AG04449 (cell line): ENCODE measurements around the gene DNAJB9.

Experiments used
- CTCF ChIA-PET: fragments of 350-600 bp; formaldehyde crosslinking; extraction: SDS; loops from one replicate; lab custom pipeline; 2021; ENCODE audit warnings: antibody characterized with exemption; lab: Yijun Ruan, JAX
- POLR2A ChIA-PET: fragments of 400-600, 350-600 bp; formaldehyde crosslinking; extraction: SDS; loops from one replicate; lab custom pipeline; 2020; ENCODE audit warnings: antibody characterized with exemption, inconsistent platforms; lab: Yijun Ruan, JAX
- DNase-seq: peaks from one replicate; pipeline ENCODE4 v3.0.0-alpha.2; 2010; ENCODE audit warnings: low read depth, low spot score
- H3K4me3 ChIP-seq: 2 replicates; pipeline ENCODE4 v1.5.1; 2011; ENCODE audit warnings: low read depth, mild to moderate bottlenecking, control low read depth, low read length
- CTCF ChIP-seq: IDR thresholded peaks from one replicate; pipeline ENCODE4 v1.5.1; 2011; ENCODE audit warnings: mild to moderate bottlenecking, moderate library complexity, low read length, control low read depth, inconsistent platforms; ENCODE audit not compliant: insufficient read depth; ENCODE audit errors: missing control alignments

Gene DNAJB9

DNA sequence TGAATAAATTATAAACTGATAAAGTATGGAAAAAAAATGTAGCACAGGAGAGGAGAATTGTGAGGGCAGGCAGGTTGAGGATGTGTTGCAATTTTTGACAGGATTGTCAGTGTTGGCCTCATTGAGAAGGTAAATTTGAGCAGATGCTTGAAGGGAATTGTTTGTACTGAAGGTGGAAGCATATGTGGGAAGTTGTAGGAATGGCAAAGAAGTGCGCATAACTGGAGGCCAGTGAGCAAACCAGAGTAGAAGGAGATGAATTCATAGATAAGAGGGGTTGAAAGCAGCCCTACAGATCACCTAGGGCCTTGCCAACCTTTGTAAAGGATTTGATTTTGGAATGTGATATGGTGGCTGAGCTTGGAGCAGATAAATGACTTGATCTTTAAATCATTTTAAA is 6.4 kb downstream of the DNAJB9 start:
- TF ChIP-seq CTCF: no peak
- CTCF ChIA-PET: no interaction called here
- no peak overlapping the region for H3K4me3 ChIP-seq
- POLR2A ChIA-PET: no interaction called here
- no peak for DNase-seq

- ChIA-PET CTCF (no interaction called here), POLR2A (no interaction called here)
- no peak for TF ChIP-seq CTCF
- no peak for DNase-seq
- H3K4me3 ChIP-seq: no peak overlapping the region
These were observed 9.3 kb downstream of the DNAJB9 start for GRCh38 chr7:108578937-108579336.

GRCh38 chr7:108580298-108580697 is 10.6 kb downstream of the DNAJB9 start:
- ChIA-PET CTCF (no interaction called here), POLR2A (no interaction called here)
- TF ChIP-seq CTCF: no peak
- DNase-seq: no peak
- H3K4me3 ChIP-seq: no peak overlapping the region

DNA sequence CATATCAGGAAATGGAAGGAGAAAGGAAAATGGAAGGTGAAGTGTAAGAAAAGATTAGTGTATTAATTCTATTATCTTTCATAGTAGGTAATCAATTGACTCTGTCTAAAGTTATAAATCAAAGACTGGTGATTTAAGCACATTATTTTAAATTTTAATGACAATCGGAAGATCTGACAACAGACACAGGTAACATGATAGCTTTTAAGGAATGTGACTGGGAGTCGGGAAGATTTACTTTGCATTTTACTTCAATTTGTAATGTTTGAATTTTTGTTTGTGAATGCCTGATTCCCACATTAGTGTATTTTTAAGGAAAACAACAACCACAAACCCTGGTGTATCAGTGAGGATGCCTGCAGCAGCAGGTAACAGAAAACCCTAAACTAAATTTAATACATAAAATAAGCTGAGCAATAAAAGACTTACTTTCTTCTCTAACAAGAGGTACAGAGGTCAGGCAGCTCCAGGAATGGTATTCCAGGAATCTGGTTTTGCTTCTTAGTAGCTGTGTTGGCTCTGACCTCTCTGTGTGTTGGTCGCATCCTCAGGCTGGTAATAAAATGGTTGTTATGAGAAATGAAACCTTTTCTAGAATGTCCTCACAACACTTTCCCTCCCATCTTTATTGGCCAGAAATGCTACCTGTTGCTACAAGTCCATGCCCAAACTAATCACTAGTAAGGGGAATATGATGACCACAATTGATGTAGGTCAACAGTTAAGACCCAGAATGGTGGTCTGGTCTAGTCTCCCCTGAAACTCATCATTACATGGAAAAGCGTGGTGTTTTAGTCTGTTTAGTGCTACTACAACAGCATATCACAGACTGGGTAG is 12.2 kb downstream of the DNAJB9 start:
- TF ChIP-seq CTCF: no peak
- peak; percentile 19 for DNase-seq
- H3K4me3 ChIP-seq: no peak overlapping the region
- ChIA-PET CTCF (no interaction called here), POLR2A (no interaction called here)

- no peak overlapping the region for H3K4me3 ChIP-seq
- no peak for TF ChIP-seq CTCF
- DNase-seq: no peak
- ChIA-PET POLR2A (no interaction called here), CTCF (no interaction called here)
These were observed 14.5 kb downstream of the DNAJB9 start for GRCh38 chr7:108584211-108584610.

DNA sequence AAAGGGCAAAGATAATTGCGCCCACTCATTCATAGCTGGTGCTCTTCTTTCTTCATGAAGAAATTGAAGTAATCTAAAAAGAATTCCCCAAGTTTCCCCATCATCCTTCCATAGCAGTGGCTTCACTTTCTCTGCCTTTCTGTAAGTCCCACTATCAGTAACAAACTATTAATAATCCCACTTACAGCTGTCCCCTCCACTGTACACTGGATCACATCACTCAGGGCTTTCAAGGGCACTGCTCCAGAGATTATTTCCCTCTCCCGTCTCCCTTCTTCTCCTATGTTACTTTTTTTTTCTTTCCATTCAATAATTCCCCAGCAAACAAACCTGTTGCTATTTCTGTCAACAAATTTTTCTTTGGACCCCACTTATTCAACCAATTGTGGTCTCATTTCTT is 16.2 kb downstream of the DNAJB9 start:
- CTCF ChIA-PET: no interaction called here
- no peak overlapping the region for H3K4me3 ChIP-seq
- POLR2A ChIA-PET: no interaction called here
- DNase-seq: no peak
- no peak for TF ChIP-seq CTCF
